HG02885 (cell line): ENCODE data around the gene SLFN12L.

Source experiments
- ATAC-seq: cut with Tn5 transposase; IDR thresholded peaks from one replicate; pipeline ENCODE4 v1.9.1; 2021; ENCODE audit warnings: mild to moderate bottlenecking; ENCODE audit not compliant: unreplicated experiment, poor library complexity

SLFN12L gene

GRCh38 chr17:35438433-35438832 is 99.0 kb downstream of the SLFN12L start:
- ATAC-seq, result no peak

DNA sequence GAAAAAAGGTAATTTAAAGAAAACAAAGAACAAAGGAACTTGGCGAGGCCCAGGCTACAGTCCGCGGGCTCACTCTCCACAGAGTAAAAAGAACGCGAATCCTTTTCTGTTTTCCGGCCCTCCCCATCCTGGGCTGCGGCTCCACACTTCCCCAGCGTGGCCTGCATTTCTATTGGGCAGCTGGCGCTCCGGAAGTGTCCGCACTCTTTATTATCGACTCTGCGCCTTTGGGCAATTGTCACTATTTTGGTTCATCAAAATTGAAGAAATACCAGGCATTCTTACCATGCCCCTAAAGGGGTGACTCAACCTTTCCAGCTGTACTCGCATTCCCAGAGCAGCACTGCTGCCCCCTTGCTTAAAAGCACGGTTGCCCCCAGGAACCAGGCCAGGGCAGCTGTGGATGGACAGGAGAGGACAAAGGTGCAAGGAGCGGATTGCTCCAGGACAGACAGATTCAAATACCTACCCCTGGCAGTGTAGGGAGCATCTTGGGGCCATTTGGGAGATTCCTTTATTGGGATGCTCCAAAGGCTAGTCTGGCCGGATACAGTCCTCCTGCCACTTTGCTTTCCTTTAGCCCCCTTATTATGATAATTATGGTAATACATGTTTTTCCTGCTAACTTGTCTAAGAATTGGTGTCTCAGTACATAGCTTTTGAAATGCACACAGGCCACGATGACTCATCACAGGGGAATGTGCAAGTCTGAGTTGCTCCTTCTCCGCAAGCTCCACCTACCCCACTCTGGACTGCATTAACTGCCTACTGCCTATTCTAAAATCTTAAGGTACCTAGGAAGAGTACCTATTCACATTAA is 104.2 kb downstream of the SLFN12L start:
- ATAC-seq, result peak; percentile 60

- ATAC-seq, result peak; percentile 84
Observed at GRCh38 chr17:35432176-35433074, 105.1 kb downstream of the SLFN12L start, which contains the start of gene SLFN12. SLFN12 (minus strand) TSS chr17:35432500; CDS start chr17:35423028, 9,472 bp downstream.

DNA sequence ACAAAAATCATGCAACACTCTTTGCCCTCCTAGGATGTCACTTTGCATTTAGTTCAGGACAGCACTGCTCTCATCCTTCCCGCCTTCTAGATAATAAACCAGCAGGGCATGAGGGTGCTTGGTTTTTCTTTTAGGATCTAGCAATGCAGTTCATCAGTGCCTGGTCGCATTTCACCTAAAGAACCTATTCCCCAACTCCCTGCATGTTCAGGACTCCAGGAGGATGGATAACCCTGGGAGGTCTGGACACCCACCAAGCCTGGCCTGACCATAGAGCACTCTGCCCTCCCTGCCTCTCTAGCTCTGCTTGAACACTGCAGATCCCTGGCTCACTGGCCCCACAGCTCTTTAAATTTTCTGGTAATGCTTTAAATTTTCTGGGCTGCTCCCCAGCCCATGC is 107.8 kb downstream of the SLFN12L start:
- no peak for ATAC-seq

GRCh38 chr17:35428229-35428628 is 109.2 kb downstream of the SLFN12L start:
- no peak for ATAC-seq

GRCh38 chr17:35423761-35424160 is 113.7 kb downstream of the SLFN12L start:
- no peak for ATAC-seq
